Nephron progenitor cell (in vitro differentiated cells): ENCODE measurements around the gene SPATA31D4.

Experiments
- DNase-seq: peaks from one replicate; pipeline ENCODE4 v3.0.0; 2021
- H3K27ac Mint-ChIP-seq: 2 replicates; pipeline ENCODE4 v1.8.0; 2021; ENCODE audit warnings: mild to moderate bottlenecking, moderate library complexity, mixed read lengths
- H3K27me3 Mint-ChIP-seq: 2 replicates; pipeline ENCODE4 v1.8.0; 2021; ENCODE audit warnings: mild to moderate bottlenecking, low read depth, mixed read lengths; ENCODE audit not compliant: poor library complexity
- H3K36me3 Mint-ChIP-seq: 2 replicates; pipeline ENCODE4 v1.8.0; 2021; ENCODE audit warnings: low read depth, mixed read lengths
- H3K4me1 Mint-ChIP-seq: 2 replicates; pipeline ENCODE4 v1.8.0; 2021; ENCODE audit warnings: mixed read lengths
- H3K4me3 Mint-ChIP-seq: 2 replicates; pipeline ENCODE4 v1.8.0; 2021; ENCODE audit warnings: mild to moderate bottlenecking, moderate library complexity, mixed read lengths
- H3K9me3 Mint-ChIP-seq: 2 replicates; pipeline ENCODE4 v1.8.0; 2021; ENCODE audit warnings: mild to moderate bottlenecking, moderate library complexity, mixed read lengths
- TF ChIP-seq, protein P1 (sequence below): fragments of 200-600 bp; sonication (generic); IDR thresholded peaks from 2 replicates; pipeline ENCODE4 v1.5.0; 2021; ENCODE audit warnings: antibody characterized with exemption

SPATA31D4 gene

DNA sequence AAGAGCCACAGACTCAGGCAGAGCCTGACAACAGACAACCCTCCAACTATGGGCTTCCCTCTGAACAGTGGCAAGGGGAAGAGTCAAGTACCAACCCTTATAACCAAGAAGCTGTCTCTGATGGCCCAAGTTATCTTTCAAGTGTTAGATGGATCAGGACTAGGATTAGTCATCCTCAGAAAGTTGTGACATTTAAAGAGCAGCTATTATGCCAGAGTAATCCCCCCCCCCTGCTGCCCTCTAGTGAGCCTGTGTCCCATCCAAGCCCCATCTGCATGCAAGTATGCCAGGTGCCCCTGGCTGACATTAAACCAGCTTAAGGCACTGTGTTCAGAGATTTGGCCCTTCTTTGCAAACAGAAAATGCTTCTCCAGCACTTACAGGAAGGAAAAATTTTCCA lies 43.5 kb downstream of the SPATA31D4 start:
- Mint-ChIP-seq H3K27me3 (peaks cover 2% of the 10 kb centered on the region), H3K9me3 (peaks cover 13% of the 10 kb centered on the region), H3K27ac (no peak overlapping the region), H3K4me3 (no peak overlapping the region), H3K36me3 (no peaks in the 10 kb centered on the region), H3K4me1 (no peaks in the 10 kb centered on the region)
- no peak for DNase-seq
- TF ChIP-seq, protein P1, sequence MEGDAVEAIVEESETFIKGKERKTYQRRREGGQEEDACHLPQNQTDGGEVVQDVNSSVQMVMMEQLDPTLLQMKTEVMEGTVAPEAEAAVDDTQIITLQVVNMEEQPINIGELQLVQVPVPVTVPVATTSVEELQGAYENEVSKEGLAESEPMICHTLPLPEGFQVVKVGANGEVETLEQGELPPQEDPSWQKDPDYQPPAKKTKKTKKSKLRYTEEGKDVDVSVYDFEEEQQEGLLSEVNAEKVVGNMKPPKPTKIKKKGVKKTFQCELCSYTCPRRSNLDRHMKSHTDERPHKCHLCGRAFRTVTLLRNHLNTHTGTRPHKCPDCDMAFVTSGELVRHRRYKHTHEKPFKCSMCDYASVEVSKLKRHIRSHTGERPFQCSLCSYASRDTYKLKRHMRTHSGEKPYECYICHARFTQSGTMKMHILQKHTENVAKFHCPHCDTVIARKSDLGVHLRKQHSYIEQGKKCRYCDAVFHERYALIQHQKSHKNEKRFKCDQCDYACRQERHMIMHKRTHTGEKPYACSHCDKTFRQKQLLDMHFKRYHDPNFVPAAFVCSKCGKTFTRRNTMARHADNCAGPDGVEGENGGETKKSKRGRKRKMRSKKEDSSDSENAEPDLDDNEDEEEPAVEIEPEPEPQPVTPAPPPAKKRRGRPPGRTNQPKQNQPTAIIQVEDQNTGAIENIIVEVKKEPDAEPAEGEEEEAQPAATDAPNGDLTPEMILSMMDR, result no peak

- Mint-ChIP-seq H3K36me3 (no peaks in the 10 kb centered on the region), H3K4me3 (no peak overlapping the region), H3K27me3 (peaks cover 2% of the 10 kb centered on the region), H3K27ac (no peak overlapping the region), H3K4me1 (no peaks in the 10 kb centered on the region), H3K9me3 (peaks cover 7% of the 10 kb centered on the region)
- TF ChIP-seq, protein P1, result no peak
- DNase-seq, result no peak
Measured at GRCh38 chr9:81974764-81975163, 46.5 kb downstream of the SPATA31D4 start.

GRCh38 chr9:81976351-81976750 lies 48.1 kb downstream of the SPATA31D4 start:
- Mint-ChIP-seq H3K4me3 (no peak overlapping the region), H3K9me3 (peaks cover 7% of the 10 kb centered on the region), H3K4me1 (no peaks in the 10 kb centered on the region), H3K36me3 (no peaks in the 10 kb centered on the region), H3K27me3 (peaks cover 2% of the 10 kb centered on the region), H3K27ac (no peak overlapping the region)
- TF ChIP-seq, protein P1, result no peak
- no peak for DNase-seq

DNA sequence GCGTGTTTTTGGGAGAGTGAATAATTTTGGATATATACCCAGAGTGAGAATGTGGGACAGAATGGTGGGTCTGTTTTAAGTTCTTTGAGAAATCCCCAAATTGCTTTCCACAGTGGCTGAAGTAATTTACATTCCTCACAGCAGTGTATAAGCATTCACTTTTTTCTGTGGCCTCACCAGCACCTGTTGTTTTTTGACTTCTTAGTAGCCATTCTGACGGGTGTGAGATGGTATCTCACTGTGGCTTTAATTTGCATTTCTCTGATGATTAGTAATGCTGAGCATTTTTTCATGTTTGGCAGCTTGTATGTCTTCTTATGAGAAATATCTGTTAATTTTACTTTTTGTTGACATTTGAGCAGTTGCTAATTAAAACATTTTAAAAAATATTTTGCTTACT lies 51.0 kb downstream of the SPATA31D4 start:
- Mint-ChIP-seq H3K27ac (no peak overlapping the region), H3K4me3 (no peak overlapping the region), H3K4me1 (no peaks in the 10 kb centered on the region), H3K36me3 (no peaks in the 10 kb centered on the region), H3K27me3 (peaks cover 2% of the 10 kb centered on the region), H3K9me3 (peaks cover 6% of the 10 kb centered on the region)
- TF ChIP-seq, protein P1, result no peak
- DNase-seq, result no peak

GRCh38 chr9:81980568-81980967 lies 52.3 kb downstream of the SPATA31D4 start:
- H3K4me3 Mint-ChIP-seq, result no peak overlapping the region

DNA sequence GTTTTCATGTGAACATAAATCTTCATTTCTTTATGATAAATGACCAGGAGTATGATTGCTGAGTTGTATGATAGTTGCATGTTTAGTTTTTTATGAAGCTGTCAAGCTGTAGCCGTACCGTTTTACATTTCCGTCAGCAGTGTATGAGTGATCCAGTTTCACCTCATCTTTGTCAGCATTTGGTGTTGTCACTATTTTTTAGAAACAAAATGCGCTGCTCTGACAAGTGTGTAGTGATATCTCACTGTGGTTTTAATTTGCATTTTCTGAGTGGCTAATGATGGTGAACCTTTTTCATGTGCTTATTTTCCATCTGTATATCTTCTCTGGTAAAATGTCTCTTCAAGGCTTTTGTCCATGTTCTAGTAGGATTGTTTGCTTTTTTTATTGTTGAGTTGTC lies 53.7 kb downstream of the SPATA31D4 start:
- H3K4me3 Mint-ChIP-seq, result no peak overlapping the region
- H3K27ac Mint-ChIP-seq, result no peak overlapping the region
- H3K27me3 Mint-ChIP-seq, result no peaks in the 10 kb centered on the region
- TF ChIP-seq, protein P1, result no peak
- no peaks in the 10 kb centered on the region for H3K36me3 Mint-ChIP-seq
- no peaks in the 10 kb centered on the region for H3K4me1 Mint-ChIP-seq
- DNase-seq, result no peak
- H3K9me3 Mint-ChIP-seq, result no peaks in the 10 kb centered on the region

More at GRCh38 chr9:81980568-81980967, 52.3 kb downstream of the SPATA31D4 start:
- DNase-seq, result no peak
- Mint-ChIP-seq H3K36me3 (no peaks in the 10 kb centered on the region), H3K27ac (no peak overlapping the region), H3K9me3 (no peaks in the 10 kb centered on the region), H3K27me3 (no peaks in the 10 kb centered on the region), H3K4me1 (no peaks in the 10 kb centered on the region)
- TF ChIP-seq, protein P1, result no peak
